Stimulated activated CD4-positive, alpha-beta T cell treated with anti-CD3 and anti-CD28 coated beads, Interleukin-2, amount 100 ng/mL, for 48 hours (primary cell): ENCODE data around the gene WWTR1.

Experiments used
- DNase-seq, 2 donors: peaks; one replicate each; pipeline ENCODE4 v3.0.0-alpha.2; 2020

Gene WWTR1

GRCh38 chr3:149621218-149622005 lies 36.4 kb downstream of the WWTR1 start:
- no peak for DNase-seq

- DNase-seq = no peak
Observed at GRCh38 chr3:149620291-149621020, 37.4 kb downstream of the WWTR1 start.

GRCh38 chr3:149619136-149619535 lies 38.7 kb downstream of the WWTR1 start:
- DNase-seq = no peak

- no peak for DNase-seq
Observed at GRCh38 chr3:149618151-149619123, 39.4 kb downstream of the WWTR1 start.

GRCh38 chr3:149615731-149616221 lies 42.0 kb downstream of the WWTR1 start:
- DNase-seq = no peak

- DNase-seq = no peak
Observed at GRCh38 chr3:149613988-149614387, 43.8 kb downstream of the WWTR1 start.

GRCh38 chr3:149612456-149612855 lies 45.4 kb downstream of the WWTR1 start:
- DNase-seq = no peak

GRCh38 chr3:149611149-149611548 lies 46.7 kb downstream of the WWTR1 start:
- DNase-seq = no peak

- DNase-seq = no peak
Observed at GRCh38 chr3:149610351-149611105, 47.3 kb downstream of the WWTR1 start.

GRCh38 chr3:149609595-149609994 lies 48.2 kb downstream of the WWTR1 start:
- DNase-seq = no peak

GRCh38 chr3:149608987-149609386 lies 48.8 kb downstream of the WWTR1 start:
- no peak for DNase-seq

GRCh38 chr3:149605902-149606301 lies 51.9 kb downstream of the WWTR1 start:
- DNase-seq = no peak

- no peak for DNase-seq
Observed at GRCh38 chr3:149604125-149604875, 53.5 kb downstream of the WWTR1 start.

GRCh38 chr3:149603126-149604074 lies 54.4 kb downstream of the WWTR1 start:
- DNase-seq = no peak

- no peak for DNase-seq
Observed at GRCh38 chr3:149600634-149601033, 57.2 kb downstream of the WWTR1 start.

- DNase-seq = no peak
Observed at GRCh38 chr3:149599236-149599635, 58.6 kb downstream of the WWTR1 start.

- no peak for DNase-seq
Observed at GRCh38 chr3:149596134-149596770, 61.6 kb downstream of the WWTR1 start.

GRCh38 chr3:149593418-149594160 lies 64.2 kb downstream of the WWTR1 start:
- DNase-seq = no peak

GRCh38 chr3:149592758-149593240 lies 65.0 kb downstream of the WWTR1 start:
- DNase-seq = no peak
